HepG2 (cell line): ENCODE measurements around the gene GRK6. TPM values are rescaled to one million over a fixed set of nuclear protein-coding genes. Genes with fewer than 3 reads are reported as not detected.

Experiments used
- EED ChIP-seq: sonication (generic); formaldehyde crosslinking; IDR thresholded peaks from 2 replicates; pipeline ENCODE4 v1.5.0; 2020; ENCODE audit warnings: mild to moderate bottlenecking, missing genetic modification reagents
- ESRRA ChIP-seq: sonication (generic); formaldehyde crosslinking; IDR thresholded peaks from 2 replicates; pipeline ENCODE4 v1.5.1; 2020; ENCODE audit warnings: mild to moderate bottlenecking, low read depth, missing genetic modification reagents
- GLMP ChIP-seq: sonication (generic); formaldehyde crosslinking; IDR thresholded peaks from 2 replicates; pipeline ENCODE4 v1.9.0; 2021; ENCODE audit warnings: missing genetic modification reagents, mild to moderate bottlenecking, borderline replicate concordance
- HIC2 ChIP-seq: sonication (generic); formaldehyde crosslinking; IDR thresholded peaks from 2 replicates; pipeline ENCODE4 v1.9.0; 2022; ENCODE audit warnings: low read depth, missing genetic modification reagents
- KLF6 ChIP-seq: IDR thresholded peaks from 2 replicates; pipeline ENCODE4 v1.8.0; 2016; ENCODE audit warnings: missing biosample characterization, missing genetic modification reagents
- MTF2 ChIP-seq: sonication (generic); formaldehyde crosslinking; IDR thresholded peaks from 2 replicates; pipeline ENCODE4 v1.5.0; 2020; ENCODE audit warnings: missing genetic modification reagents, borderline replicate concordance
- NR2F1 ChIP-seq, 2 experiments: fragments of 450-650 bp in 1 of 2; formaldehyde crosslinking in 1 of 2; IDR thresholded peaks; 2 replicates each; pipeline versions ENCODE4 v1.5.0 to v1.6.1; 2016 to 2020; ENCODE audit warnings: mild to moderate bottlenecking in 1 of 2, missing compliant biosample characterization in 1 of 2, missing genetic modification reagents in 1 of 2, moderate library complexity in 1 of 2
- PITX1 ChIP-seq: sonication (generic); formaldehyde crosslinking; IDR thresholded peaks from 2 replicates; pipeline ENCODE4 v1.5.1; 2020; ENCODE audit warnings: mild to moderate bottlenecking, missing genetic modification reagents
- RXRB ChIP-seq: IDR thresholded peaks from 2 replicates; pipeline ENCODE4 v1.6.1; 2016; ENCODE audit warnings: borderline replicate concordance, missing genetic modification reagents, missing compliant biosample characterization
- TOPORS ChIP-seq: sonication (generic); formaldehyde crosslinking; IDR thresholded peaks from 2 replicates; pipeline ENCODE4 v1.8.0; 2023; ENCODE audit warnings: mild to moderate bottlenecking, missing genetic modification reagents
- UBTF ChIP-seq: sonication (generic); formaldehyde crosslinking; IDR thresholded peaks from 2 replicates; pipeline ENCODE4 v1.4.0; 2020; ENCODE audit warnings: mild to moderate bottlenecking, missing genetic modification reagents
- ZBTB26 ChIP-seq: IDR thresholded peaks from 2 replicates; pipeline ENCODE4 v1.6.1; 2016; ENCODE audit warnings: missing compliant biosample characterization, missing genetic modification reagents, borderline replicate concordance
- ZBTB34 ChIP-seq: sonication (generic); formaldehyde crosslinking; IDR thresholded peaks from 2 replicates; pipeline ENCODE4 v1.8.0; 2022; ENCODE audit warnings: mild to moderate bottlenecking, missing genetic modification reagents
- ZFP41 ChIP-seq: sonication (generic); formaldehyde crosslinking; IDR thresholded peaks from 2 replicates; pipeline ENCODE4 v1.4.0; 2020; ENCODE audit warnings: mild to moderate bottlenecking, missing genetic modification reagents, borderline replicate concordance
- ZFX ChIP-seq: sonication (generic); formaldehyde crosslinking; IDR thresholded peaks from 2 replicates; pipeline ENCODE4 v1.4.0; 2020; ENCODE audit warnings: mild to moderate bottlenecking, low read depth, missing genetic modification reagents, moderate library complexity
- ZMYM2 ChIP-seq: sonication (generic); formaldehyde crosslinking; IDR thresholded peaks from 2 replicates; pipeline ENCODE4 v1.8.0; 2022; ENCODE audit warnings: mild to moderate bottlenecking, missing genetic modification reagents
- ZNF44 ChIP-seq: sonication (generic); formaldehyde crosslinking; IDR thresholded peaks from 2 replicates; pipeline ENCODE4 v1.5.1; 2020; ENCODE audit warnings: mild to moderate bottlenecking, missing genetic modification reagents
- ZNF746 ChIP-seq: sonication (generic); formaldehyde crosslinking; IDR thresholded peaks from 2 replicates; pipeline ENCODE4 v1.8.0; 2022; ENCODE audit warnings: mild to moderate bottlenecking, missing genetic modification reagents
- ZNF772 ChIP-seq: sonication (generic); formaldehyde crosslinking; IDR thresholded peaks from 2 replicates; pipeline ENCODE4 v1.5.0; 2020; ENCODE audit warnings: mild to moderate bottlenecking, missing genetic modification reagents
- ZNF788 ChIP-seq: sonication (generic); formaldehyde crosslinking; IDR thresholded peaks from 2 replicates; pipeline ENCODE4 v1.5.0; 2020; ENCODE audit warnings: mild to moderate bottlenecking, missing genetic modification reagents, borderline replicate concordance
- polyA plus RNA-seq, 8 experiments: library from polyadenylated mRNA; depleted of rRNA in 3 of 8; stranded (reverse) in 7 of 8; unstranded in 1 of 8; fragments of >200 nt; fragmentation: Illumina TruSeq in 4 of 8; extraction: Trizol in 4 of 8; gene quantifications; 2 replicates each; pipeline versions ENCODE4 v1.2.1 to v1.2.3, GENCODE V29; 2011 to 2016; ENCODE audit warnings: low read depth in 4 of 8, missing spikeins in 1 of 8, mixed read lengths in 1 of 8; ENCODE audit not compliant: insufficient read depth in 1 of 8
- total RNA-seq, 5 experiments: library from RNA; depleted of rRNA; stranded (reverse); fragments of >200 nt; fragmentation: Illumina TruSeq; extraction: Trizol; gene quantifications; 2 replicates each; pipeline ENCODE4 v1.2.3, GENCODE V29; 2016; ENCODE audit warnings: low read depth in 1 of 5

Gene GRK6
- total and polyA plus RNA-seq, 2 of the 13 experiments (the other 11 are each of a cell fraction or from before 2014, with no cell fraction given), result 13.2 to 19.9 TPM

GRCh38 chr5:177409043-177409801 is 17.3 kb upstream of the GRK6 start, which contains the start of gene F12 (continued):
- TF ChIP-seq RXRB (CRISPR knock-in tag) (0 out of 2 replicates have a peak, but pooled peaks have one; percentile 15), ESRRA (CRISPR knock-in tag) (peak; percentile 79; the same call in 1 of the 2 replicates), ZFP41 (CRISPR knock-in tag) (no peak), NR2F1 (CRISPR knock-in tag; IDR thresholded peaks at IDR 0.05) (peak in 1 of 2 experiments; percentile 60; a peak in 1 of 4 replicates), HIC2 (CRISPR knock-in tag) (0 out of 2 replicates have a peak, but pooled peaks have one; percentile 42), TOPORS (no peak), ZBTB26 (no peak), ZNF788 (CRISPR knock-in tag) (peak; percentile 26; the same call in 1 of the 2 replicates), GLMP (CRISPR knock-in tag) (no peak), ZFX (CRISPR knock-in tag) (peak; percentile 60; the same call in 1 of the 2 replicates), PITX1 (CRISPR knock-in tag) (peak; percentile 68), UBTF (peak; percentile 42; the same call in 1 of the 2 replicates), ZMYM2 (CRISPR knock-in tag) (peak; percentile 76; the same call in 1 of the 2 replicates), ZNF746 (CRISPR knock-in tag) (0 out of 2 replicates have a peak, but pooled peaks have one; percentile 17), KLF6 (CRISPR knock-in tag) (no peak), ZBTB34 (CRISPR knock-in tag) (peak; percentile 69; the same call in 1 of the 2 replicates), ZNF44 (CRISPR knock-in tag) (0 out of 2 replicates have a peak, but pooled peaks have one; percentile 56), EED (no peak), ZNF772 (CRISPR knock-in tag) (peak; percentile 52; the same call in 1 of the 2 replicates), MTF2 (no peak)
